ENCODE results near the gene WWOX.

DNA sequence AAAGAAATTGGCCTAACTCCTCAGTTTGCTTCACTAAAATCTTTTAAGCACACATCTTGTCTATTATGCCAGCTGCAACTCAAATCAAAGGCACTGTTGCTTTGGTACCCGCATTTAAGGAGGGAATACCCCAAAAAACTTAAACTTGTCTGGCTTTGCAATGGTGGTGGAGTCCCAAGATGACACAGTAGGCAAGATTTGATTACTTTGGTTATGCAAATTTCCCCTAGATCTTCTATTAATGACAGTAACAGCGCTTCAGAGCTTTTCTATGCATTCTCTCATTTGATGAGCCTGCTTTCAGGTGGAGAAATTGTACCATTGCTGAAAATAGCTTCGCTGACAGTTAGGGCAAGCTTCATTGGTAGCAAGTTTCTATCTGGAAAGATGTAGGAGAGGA is 27.2 kb downstream of the WWOX start:
- no peak for TF ChIP-seq ESRRG (CRISPR knock-in tag; IDR thresholded peaks at IDR 0.05)
- no peak for TF ChIP-seq TSHZ2 (CRISPR knock-in tag; IDR thresholded peaks at IDR 0.05)
- no peak for TF ChIP-seq PATZ1 (CRISPR knock-in tag; IDR thresholded peaks at IDR 0.05; ENCODE audit: borderline replicate concordance)
- TF ChIP-seq CREB5 (CRISPR knock-in tag; IDR thresholded peaks at IDR 0.05; ENCODE audit: low read depth): no peak
- TF ChIP-seq OSR1 (CRISPR knock-in tag; IDR thresholded peaks at IDR 0.05): no peak
- no peak for TF ChIP-seq CSRNP3 (CRISPR knock-in tag; IDR thresholded peaks at IDR 0.05)
- TF ChIP-seq ARNTL (CRISPR knock-in tag; IDR thresholded peaks at IDR 0.05; ENCODE audit: borderline replicate concordance, low read depth): no peak
- no peak for TF ChIP-seq RARB (CRISPR knock-in tag; IDR thresholded peaks at IDR 0.05)
- TF ChIP-seq BACH2 (CRISPR knock-in tag; IDR thresholded peaks at IDR 0.05; ENCODE audit: borderline replicate concordance): no peak
- no peak for TF ChIP-seq ZNF565 (CRISPR knock-in tag; conservative IDR thresholded peaks at IDR 0.05; ENCODE audit: low read depth)
- no peak for TF ChIP-seq ZNF8 (CRISPR knock-in tag; IDR thresholded peaks at IDR 0.05)
- TF ChIP-seq ZFP30 (CRISPR knock-in tag; IDR thresholded peaks at IDR 0.05): no peak
- TF ChIP-seq SNAI2 (CRISPR knock-in tag; IDR thresholded peaks at IDR 0.05): no peak
- no peak for TF ChIP-seq GLIS3 (CRISPR knock-in tag; IDR thresholded peaks at IDR 0.05)

All from SK-N-SH treated with all-trans-retinoic acid at 6 μM for 48 hours (cell line).